GM12878 (cell line): Measurements from ENCODE around the gene ANGEL1.

Experiments
- CEBPB ChIP-seq, 2 experiments: fragments of 150-350 bp in 1 of 2; IDR thresholded peaks; 2 replicates each; pipeline ENCODE4 v1.6.1; 2012 to 2014; ENCODE audit warnings: low read depth in 2 of 2, low read length in 2 of 2, borderline replicate concordance in 1 of 2, inconsistent platforms in 1 of 2
- CHD2 ChIP-seq: IDR thresholded peaks from 2 replicates; pipeline ENCODE4 v1.6.1; 2011; ENCODE audit warnings: low read depth, low read length, improper control_type of control experiment, borderline replicate concordance
- EZH2 ChIP-seq: IDR thresholded peaks from 2 replicates; pipeline ENCODE4 v1.6.1; 2012; ENCODE audit warnings: low read depth, mild to moderate bottlenecking, control low read depth, inconsistent platforms, low read length, borderline replicate concordance; ENCODE audit not compliant: control insufficient read depth
- IRF4 ChIP-seq: IDR thresholded peaks from 2 replicates; pipeline ENCODE4 v1.6.1; 2011; ENCODE audit warnings: low read depth, low read length
- NFYA ChIP-seq: IDR thresholded peaks from 2 replicates; pipeline ENCODE4 v1.6.1; 2011; ENCODE audit warnings: low read depth, mild to moderate bottlenecking, low read length, improper control_type of control experiment, borderline replicate concordance
- NRF1 ChIP-seq: conservative IDR thresholded peaks from 2 replicates; pipeline ENCODE4 v1.6.1; 2011; ENCODE audit warnings: mild to moderate bottlenecking, low read depth, low read length, improper control_type of control experiment
- POLR2A ChIP-seq: IDR thresholded peaks from 2 replicates; pipeline ENCODE4 v1.6.1; 2011; ENCODE audit warnings: low read depth, mild to moderate bottlenecking, low read length
- POLR2AphosphoS5 ChIP-seq: IDR thresholded peaks from 2 replicates; pipeline ENCODE4 v1.6.1; 2011; ENCODE audit warnings: mild to moderate bottlenecking, low read length, inconsistent platforms
- SMARCA5 ChIP-seq: fragments of 450-650 bp; IDR thresholded peaks from 2 replicates; pipeline ENCODE4 v1.6.1; 2017; ENCODE audit warnings: mild to moderate bottlenecking
- ZBED1 ChIP-seq: IDR thresholded peaks from 2 replicates; pipeline ENCODE4 v1.6.1; 2016; ENCODE audit warnings: borderline replicate concordance
- TF ChIP-seq, protein P1 (sequence below), 3 experiments: IDR thresholded peaks in 2 of 3; conservative IDR thresholded peaks in 1 of 3; 2 replicates each; pipeline ENCODE4 v1.5.1; 2011; ENCODE audit warnings: low read depth in 3 of 3, low read length in 3 of 3, mild to moderate bottlenecking in 3 of 3, control low read depth in 2 of 3, moderate library complexity in 2 of 3, inconsistent platforms in 1 of 3, mixed read lengths in 1 of 3; ENCODE audit not compliant: control insufficient read depth in 2 of 3, insufficient read depth in 1 of 3; ENCODE audit errors: extremely low read depth in 1 of 3
- TF ChIP-seq, protein P2 (sequence below): IDR thresholded peaks from 2 replicates; pipeline ENCODE4 v1.6.1; 2011; ENCODE audit warnings: mild to moderate bottlenecking, low read depth, low read length, moderate library complexity; ENCODE audit not compliant: insufficient replicate concordance
- TF ChIP-seq, protein P3 (sequence below): fragments of 450-650 bp; IDR thresholded peaks from 2 replicates; pipeline ENCODE4 v1.6.1; 2017; ENCODE audit warnings: mild to moderate bottlenecking

DNA sequence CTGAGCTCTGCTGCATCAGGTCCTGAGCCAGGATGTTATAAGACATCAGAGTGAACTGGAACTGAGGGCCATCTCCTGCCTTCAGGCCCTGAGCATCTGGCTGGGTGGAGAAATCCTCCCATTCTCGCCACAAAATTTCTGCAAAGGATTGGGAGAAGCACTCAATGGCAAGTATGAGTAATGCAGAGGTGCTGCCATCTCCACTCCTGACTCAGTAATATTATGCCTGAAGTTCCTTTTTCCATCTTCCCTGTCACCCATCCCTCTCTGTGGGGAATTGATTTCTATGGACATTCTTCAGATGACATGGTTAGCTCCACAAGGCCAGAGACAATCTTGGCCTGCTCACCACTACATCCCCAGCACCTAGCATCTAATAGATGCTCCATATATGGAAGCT is 4.7 kb downstream of the ANGEL1 start:
- TF ChIP-seq ZBED1 (no peak), EZH2 (no peak), POLR2AphosphoS5 (no peak), NFYA (no peak), IRF4 (no peak), CHD2 (no peak), NRF1 (no peak), POLR2A (no peak), SMARCA5 (no peak), CEBPB (IDR thresholded peaks at IDR 0.05; ENCODE audit: borderline replicate concordance in 1 of 2, low read depth in 2 of 2, low read length in 2 of 2) (no peak)
- TF ChIP-seq, protein P1, sequence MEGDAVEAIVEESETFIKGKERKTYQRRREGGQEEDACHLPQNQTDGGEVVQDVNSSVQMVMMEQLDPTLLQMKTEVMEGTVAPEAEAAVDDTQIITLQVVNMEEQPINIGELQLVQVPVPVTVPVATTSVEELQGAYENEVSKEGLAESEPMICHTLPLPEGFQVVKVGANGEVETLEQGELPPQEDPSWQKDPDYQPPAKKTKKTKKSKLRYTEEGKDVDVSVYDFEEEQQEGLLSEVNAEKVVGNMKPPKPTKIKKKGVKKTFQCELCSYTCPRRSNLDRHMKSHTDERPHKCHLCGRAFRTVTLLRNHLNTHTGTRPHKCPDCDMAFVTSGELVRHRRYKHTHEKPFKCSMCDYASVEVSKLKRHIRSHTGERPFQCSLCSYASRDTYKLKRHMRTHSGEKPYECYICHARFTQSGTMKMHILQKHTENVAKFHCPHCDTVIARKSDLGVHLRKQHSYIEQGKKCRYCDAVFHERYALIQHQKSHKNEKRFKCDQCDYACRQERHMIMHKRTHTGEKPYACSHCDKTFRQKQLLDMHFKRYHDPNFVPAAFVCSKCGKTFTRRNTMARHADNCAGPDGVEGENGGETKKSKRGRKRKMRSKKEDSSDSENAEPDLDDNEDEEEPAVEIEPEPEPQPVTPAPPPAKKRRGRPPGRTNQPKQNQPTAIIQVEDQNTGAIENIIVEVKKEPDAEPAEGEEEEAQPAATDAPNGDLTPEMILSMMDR (IDR thresholded peaks at IDR 0.05 in 2 of 3, conservative IDR thresholded peaks at IDR 0.05 in 1 of 3; ENCODE audit: control insufficient read depth in 2 of 3, extremely low read depth in 1 of 3, insufficient read depth in 1 of 3, low read depth in 3 of 3, low read length in 3 of 3), result no peak
- TF ChIP-seq, protein P2, sequence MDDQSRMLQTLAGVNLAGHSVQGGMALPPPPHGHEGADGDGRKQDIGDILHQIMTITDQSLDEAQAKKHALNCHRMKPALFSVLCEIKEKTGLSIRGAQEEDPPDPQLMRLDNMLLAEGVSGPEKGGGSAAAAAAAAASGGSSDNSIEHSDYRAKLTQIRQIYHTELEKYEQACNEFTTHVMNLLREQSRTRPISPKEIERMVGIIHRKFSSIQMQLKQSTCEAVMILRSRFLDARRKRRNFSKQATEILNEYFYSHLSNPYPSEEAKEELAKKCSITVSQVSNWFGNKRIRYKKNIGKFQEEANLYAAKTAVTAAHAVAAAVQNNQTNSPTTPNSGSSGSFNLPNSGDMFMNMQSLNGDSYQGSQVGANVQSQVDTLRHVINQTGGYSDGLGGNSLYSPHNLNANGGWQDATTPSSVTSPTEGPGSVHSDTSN, result no peak
- TF ChIP-seq, protein P3, sequence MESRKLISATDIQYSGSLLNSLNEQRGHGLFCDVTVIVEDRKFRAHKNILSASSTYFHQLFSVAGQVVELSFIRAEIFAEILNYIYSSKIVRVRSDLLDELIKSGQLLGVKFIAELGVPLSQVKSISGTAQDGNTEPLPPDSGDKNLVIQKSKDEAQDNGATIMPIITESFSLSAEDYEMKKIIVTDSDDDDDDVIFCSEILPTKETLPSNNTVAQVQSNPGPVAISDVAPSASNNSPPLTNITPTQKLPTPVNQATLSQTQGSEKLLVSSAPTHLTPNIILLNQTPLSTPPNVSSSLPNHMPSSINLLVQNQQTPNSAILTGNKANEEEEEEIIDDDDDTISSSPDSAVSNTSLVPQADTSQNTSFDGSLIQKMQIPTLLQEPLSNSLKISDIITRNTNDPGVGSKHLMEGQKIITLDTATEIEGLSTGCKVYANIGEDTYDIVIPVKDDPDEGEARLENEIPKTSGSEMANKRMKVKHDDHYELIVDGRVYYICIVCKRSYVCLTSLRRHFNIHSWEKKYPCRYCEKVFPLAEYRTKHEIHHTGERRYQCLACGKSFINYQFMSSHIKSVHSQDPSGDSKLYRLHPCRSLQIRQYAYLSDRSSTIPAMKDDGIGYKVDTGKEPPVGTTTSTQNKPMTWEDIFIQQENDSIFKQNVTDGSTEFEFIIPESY, result no peak
